Measurements from ENCODE around the gene ARIH2. TPM values are rescaled to one million over a fixed set of nuclear protein-coding genes. Genes with fewer than 3 reads are reported as not detected.

ARIH2 gene
- total RNA-seq, 1 donor from 2014 or later, result 82.3 TPM

DNA sequence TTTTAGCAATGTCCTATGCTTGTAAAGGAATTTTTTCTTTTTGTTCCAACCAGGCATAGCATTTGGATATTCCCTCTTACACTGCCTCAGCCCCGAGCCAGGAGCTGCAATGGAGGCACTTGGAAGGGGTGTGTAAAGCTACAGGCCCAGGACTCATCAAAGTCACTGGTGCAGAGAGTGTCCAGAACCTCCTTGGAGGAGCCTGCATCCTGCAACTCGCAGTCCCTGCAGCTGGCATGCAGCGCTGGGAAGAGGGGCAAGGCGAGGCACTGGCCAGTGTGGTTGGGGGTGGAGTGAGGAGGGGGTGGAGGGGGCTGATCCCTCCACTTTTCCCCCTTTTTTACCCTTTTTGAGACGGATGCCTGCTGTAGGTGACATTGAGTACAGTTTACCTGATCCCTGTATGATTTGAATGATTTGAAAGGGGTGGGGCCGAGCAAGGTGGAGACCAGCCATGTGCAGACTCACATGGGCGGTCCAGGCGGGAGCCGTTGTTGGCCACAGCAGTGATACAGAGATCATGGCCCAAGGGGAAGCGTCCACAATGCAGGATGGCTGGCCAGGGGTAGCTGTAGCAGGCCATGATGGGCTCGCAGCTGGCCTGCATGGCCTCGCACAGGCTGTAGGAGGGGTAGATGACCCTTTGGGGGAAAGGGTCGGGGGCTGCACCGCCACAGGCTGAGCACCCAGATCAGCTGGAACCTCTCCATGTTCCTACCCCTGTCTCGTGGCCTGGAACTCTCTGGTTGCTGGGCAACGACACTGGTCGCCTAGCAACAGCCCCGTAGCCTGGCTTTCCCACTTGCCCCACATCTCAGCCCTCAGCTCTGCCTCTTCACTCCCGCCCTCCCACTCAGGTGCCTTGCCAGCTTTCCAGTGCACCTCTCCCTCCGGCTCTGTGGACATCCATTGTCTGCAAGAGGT lies 79.3 kb downstream of the ARIH2 start:
- intact Hi-C loops (cut with DNase I), result no loop called here
- Histone ChIP-seq H3K27me3 (no peaks in the 10 kb centered on the region), H3K4me1 (no peaks in the 10 kb centered on the region), H3K9me3 (no peaks in the 10 kb centered on the region), H3K27ac (no peak overlapping the region), H3K4me3 (no peak overlapping the region), H3K36me3 (peaks cover 3 to 13% of the 10 kb centered on the region in 2 donors)
- DNase-seq (ENCODE audit: low spot score in 2 of 2), result no peak
- TF ChIP-seq CTCF (IDR thresholded peaks at IDR 0.05), result no peak

GRCh38 chr3:48999085-48999858 lies 80.6 kb downstream of the ARIH2 start:
- intact Hi-C loops (cut with DNase I), result no loop called here
- no peak overlapping the region for H3K4me3 ChIP-seq
- H3K4me1 ChIP-seq, result no peaks in the 10 kb centered on the region
- H3K36me3 ChIP-seq, result peaks cover 3 to 13% of the 10 kb centered on the region in 2 donors
- no peak overlapping the region for H3K27ac ChIP-seq
- no peaks in the 10 kb centered on the region for H3K9me3 ChIP-seq
- no peak for TF ChIP-seq CTCF (IDR thresholded peaks at IDR 0.05)
- no peaks in the 10 kb centered on the region for H3K27me3 ChIP-seq
- no peak for DNase-seq (ENCODE audit: low spot score in 2 of 2)

GRCh38 chr3:49001155-49001554 lies 82.5 kb downstream of the ARIH2 start:
- no peak for DNase-seq (ENCODE audit: low spot score in 2 of 2)
- Histone ChIP-seq H3K36me3 (peaks cover 3 to 13% of the 10 kb centered on the region in 2 donors), H3K27me3 (no peaks in the 10 kb centered on the region), H3K4me3 (no peak overlapping the region), H3K4me1 (peaks cover 0 to 1% of the 10 kb centered on the region in 2 donors), H3K9me3 (no peaks in the 10 kb centered on the region), H3K27ac (no peak overlapping the region)
- TF ChIP-seq CTCF (IDR thresholded peaks at IDR 0.05), result no peak
- intact Hi-C loops (cut with DNase I), result no loop called here

- H3K36me3 ChIP-seq, result no peaks in the 10 kb centered on the region
- H3K9me3 ChIP-seq, result no peaks in the 10 kb centered on the region
- DNase-seq (ENCODE audit: low spot score in 2 of 2), result no peak
- H3K4me3 ChIP-seq, result no peak overlapping the region
- intact Hi-C loops (cut with DNase I), result loop anchor here (5.0 kb wide), 2 partner anchors 87 to 408 kb away; partner anchors contain the start of genes ARIH2, RHOA and TCTA
- TF ChIP-seq CTCF (IDR thresholded peaks at IDR 0.05), result no peak
- no peaks in the 10 kb centered on the region for H3K27me3 ChIP-seq
- no peak overlapping the region for H3K27ac ChIP-seq
- H3K4me1 ChIP-seq, result peaks cover 2 to 13% of the 10 kb centered on the region in 2 donors
Observed at GRCh38 chr3:49004352-49005302, 86.0 kb downstream of the ARIH2 start.

DNA sequence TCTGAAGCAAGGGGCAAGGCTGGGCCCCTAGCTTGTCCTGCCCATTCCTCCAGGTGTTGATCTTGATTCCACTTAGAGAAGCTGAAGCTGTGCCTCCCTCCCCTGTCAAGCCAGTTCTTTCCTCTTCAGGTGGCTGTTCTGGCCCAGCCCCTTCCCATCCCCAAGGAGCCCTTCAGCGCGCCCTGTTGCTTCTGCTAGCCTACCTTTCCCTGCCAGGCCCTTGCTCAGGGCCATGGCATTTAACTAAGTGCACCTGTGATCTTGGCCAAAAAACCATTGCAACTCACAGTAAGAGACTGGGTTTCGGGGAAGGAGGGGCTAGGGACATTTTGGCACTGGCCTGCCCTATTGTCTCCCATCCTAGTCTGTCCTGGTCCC lies 86.7 kb downstream of the ARIH2 start:
- peak overlapping the region in 1 of 2 donors; percentile 96 for H3K27ac ChIP-seq
- peaks cover 2 to 13% of the 10 kb centered on the region in 2 donors for H3K4me1 ChIP-seq
- intact Hi-C loops (cut with DNase I), result loop anchor here (5.0 kb wide), 2 partner anchors 88 to 407 kb away; partner anchors contain the start of genes ARIH2, RHOA and TCTA
- H3K36me3 ChIP-seq, result no peaks in the 10 kb centered on the region
- no peaks in the 10 kb centered on the region for H3K27me3 ChIP-seq
- no peak overlapping the region for H3K4me3 ChIP-seq
- TF ChIP-seq CTCF (IDR thresholded peaks at IDR 0.05), result no peak
- no peaks in the 10 kb centered on the region for H3K9me3 ChIP-seq
- DNase-seq (ENCODE audit: low spot score in 2 of 2), result no peak

Measured in ascending aorta (tissue), 2 donors.